Measurements from ENCODE around the gene CACNA1D. TPM values are rescaled to one million over a fixed set of nuclear protein-coding genes. Genes with fewer than 3 reads are reported as not detected.

Gene CACNA1D
- total RNA-seq, 3 donors from 2014 or later, result 0.96 to 50.3 (median 32.1) TPM

DNA sequence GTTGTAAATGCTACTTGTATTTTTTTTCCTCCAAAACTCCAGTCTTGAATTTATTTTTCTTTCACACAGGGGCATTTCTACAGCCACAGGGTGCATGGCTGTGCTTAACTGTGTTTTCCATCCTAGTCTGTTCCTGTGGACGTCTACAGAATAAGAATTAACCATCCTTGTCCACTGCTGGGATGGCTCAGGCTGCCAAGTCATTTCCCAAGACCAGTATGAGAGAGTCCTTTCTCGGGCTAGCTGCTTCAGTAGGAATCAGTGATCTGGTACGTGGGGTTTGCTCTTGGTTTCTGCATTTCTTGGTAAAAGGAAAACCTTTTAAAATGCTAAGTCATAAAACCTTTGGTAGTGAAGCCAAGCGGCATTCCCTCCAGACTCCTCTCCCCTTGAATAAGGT, 322.0 kb downstream of the CACNA1D start:
- no peak for TF ChIP-seq POLR2A (IDR thresholded peaks at IDR 0.05)
- TF ChIP-seq, protein P1, sequence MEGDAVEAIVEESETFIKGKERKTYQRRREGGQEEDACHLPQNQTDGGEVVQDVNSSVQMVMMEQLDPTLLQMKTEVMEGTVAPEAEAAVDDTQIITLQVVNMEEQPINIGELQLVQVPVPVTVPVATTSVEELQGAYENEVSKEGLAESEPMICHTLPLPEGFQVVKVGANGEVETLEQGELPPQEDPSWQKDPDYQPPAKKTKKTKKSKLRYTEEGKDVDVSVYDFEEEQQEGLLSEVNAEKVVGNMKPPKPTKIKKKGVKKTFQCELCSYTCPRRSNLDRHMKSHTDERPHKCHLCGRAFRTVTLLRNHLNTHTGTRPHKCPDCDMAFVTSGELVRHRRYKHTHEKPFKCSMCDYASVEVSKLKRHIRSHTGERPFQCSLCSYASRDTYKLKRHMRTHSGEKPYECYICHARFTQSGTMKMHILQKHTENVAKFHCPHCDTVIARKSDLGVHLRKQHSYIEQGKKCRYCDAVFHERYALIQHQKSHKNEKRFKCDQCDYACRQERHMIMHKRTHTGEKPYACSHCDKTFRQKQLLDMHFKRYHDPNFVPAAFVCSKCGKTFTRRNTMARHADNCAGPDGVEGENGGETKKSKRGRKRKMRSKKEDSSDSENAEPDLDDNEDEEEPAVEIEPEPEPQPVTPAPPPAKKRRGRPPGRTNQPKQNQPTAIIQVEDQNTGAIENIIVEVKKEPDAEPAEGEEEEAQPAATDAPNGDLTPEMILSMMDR (IDR thresholded peaks at IDR 0.05), result no peak
- TF ChIP-seq POLR2AphosphoS5 (IDR thresholded peaks at IDR 0.05), result no peak
- Histone ChIP-seq H3K36me3 (peaks cover 5% of the 10 kb centered on the region), H3K4me1 (no peaks in the 10 kb centered on the region), H3K27ac (no peak overlapping the region), H3K9me3 (no peaks in the 10 kb centered on the region), H3K4me3 (no peak overlapping the region), H3K27me3 (no peaks in the 10 kb centered on the region)
- intact Hi-C loops (cut with DNase I; ENCODE audit: low total_unique reads), result no loop called here
- DNase-seq (ENCODE audit: low spot score in 2 of 2), result no peak

DNA sequence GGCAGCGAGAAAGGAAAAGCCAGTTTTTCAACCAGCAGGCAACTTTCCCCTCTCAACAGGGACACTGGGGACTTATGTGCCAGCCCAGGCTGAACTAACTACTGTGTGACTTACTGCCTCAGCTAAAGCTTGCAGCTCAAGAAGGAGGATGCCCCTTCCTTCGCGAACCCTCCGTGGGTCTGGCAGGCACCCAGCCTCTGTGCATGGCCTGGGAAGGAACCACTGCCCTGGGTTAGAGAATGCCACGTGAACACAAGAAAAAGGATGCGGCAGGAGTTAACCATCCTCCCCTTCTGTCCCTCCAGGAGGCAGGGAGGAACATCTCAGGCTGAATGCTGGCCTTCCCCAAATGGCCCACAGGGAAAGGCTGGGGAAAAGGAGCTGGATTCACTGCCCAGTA, 322.8 kb downstream of the CACNA1D start:
- Histone ChIP-seq H3K4me3 (no peak overlapping the region), H3K9me3 (no peaks in the 10 kb centered on the region), H3K4me1 (no peaks in the 10 kb centered on the region), H3K36me3 (peaks cover 5% of the 10 kb centered on the region), H3K27ac (no peak overlapping the region), H3K27me3 (no peaks in the 10 kb centered on the region)
- TF ChIP-seq, protein P1 (IDR thresholded peaks at IDR 0.05), result no peak
- TF ChIP-seq POLR2A (IDR thresholded peaks at IDR 0.05) (no peak), POLR2AphosphoS5 (IDR thresholded peaks at IDR 0.05) (no peak)
- DNase-seq (ENCODE audit: low spot score in 2 of 2), result no peak
- intact Hi-C loops (cut with DNase I; ENCODE audit: low total_unique reads), result no loop called here

DNA sequence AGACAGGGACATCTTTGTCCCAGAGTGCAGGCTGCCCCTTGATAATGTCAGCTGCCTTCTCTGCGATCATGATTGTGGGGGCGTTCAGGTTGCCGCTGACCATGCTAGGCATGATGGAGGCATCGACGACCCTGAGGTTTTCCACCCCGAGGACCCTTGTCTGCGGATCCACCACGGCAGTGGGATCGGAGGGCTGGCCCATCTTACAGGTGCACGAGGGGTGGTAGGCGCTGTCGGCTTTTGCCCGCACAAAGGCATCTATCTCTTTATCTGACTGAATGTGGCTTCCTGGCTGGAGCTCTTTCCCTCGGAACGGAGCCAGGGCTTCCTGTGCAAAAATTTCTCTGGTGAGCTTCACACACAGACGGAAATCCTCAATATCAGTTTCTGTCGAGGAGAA, 323.4 kb downstream of the CACNA1D start:
- H3K36me3 ChIP-seq, result peaks cover 5% of the 10 kb centered on the region
- intact Hi-C loops (cut with DNase I; ENCODE audit: low total_unique reads), result no loop called here
- no peak for TF ChIP-seq POLR2AphosphoS5 (IDR thresholded peaks at IDR 0.05)
- TF ChIP-seq POLR2A (IDR thresholded peaks at IDR 0.05), result no peak
- TF ChIP-seq, protein P1 (IDR thresholded peaks at IDR 0.05), result no peak

DNA sequence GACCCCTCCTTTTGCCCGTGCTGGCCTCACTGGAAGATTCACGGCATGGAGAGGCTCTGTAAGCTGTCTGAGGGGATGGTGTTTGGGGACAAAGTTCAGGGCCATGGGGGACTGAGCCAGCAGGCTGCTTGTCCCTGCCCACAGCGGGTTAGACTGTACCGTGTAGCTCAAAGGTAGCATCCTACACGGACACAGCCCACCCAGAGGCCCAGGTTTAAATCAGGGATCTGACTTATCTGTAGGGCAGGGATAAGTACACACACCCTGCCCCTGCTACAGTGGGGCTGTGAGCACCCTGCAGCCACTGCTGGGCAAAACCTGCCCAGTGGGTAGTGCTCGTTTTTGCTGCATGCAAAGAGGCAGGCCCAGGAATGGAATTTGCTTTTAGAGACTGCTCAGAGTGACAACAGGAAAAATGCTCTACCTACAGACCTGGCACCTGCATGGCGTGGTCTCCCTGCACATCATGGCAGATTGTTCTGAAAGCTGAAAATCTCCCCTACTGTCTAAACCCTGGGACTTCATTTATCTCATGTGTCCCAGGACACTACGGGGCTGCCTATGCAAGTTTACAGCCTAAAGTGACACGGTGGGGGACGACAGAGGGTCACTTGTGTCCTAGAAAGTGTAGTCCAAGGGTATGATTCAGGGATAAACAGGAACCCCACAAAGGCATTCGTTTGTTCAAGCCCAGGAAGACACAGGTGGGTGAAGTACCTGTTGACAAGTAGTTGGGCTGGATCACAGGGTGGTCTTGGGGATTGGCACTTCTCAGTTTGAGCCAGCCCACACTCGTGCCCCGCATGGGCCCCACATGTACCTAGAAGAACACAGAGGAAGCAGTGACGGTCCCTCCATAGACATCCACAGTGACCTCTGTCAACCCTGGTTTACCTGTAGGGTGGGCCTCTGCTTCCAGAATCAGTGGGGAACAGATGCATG, 324.1 kb downstream of the CACNA1D start:
- H3K27ac ChIP-seq, result no peak overlapping the region
- peaks cover 5% of the 10 kb centered on the region for H3K36me3 ChIP-seq
- intact Hi-C loops (cut with DNase I; ENCODE audit: low total_unique reads), result no loop called here
- H3K27me3 ChIP-seq, result no peaks in the 10 kb centered on the region
- H3K4me3 ChIP-seq, result no peak overlapping the region
- H3K9me3 ChIP-seq, result no peaks in the 10 kb centered on the region
- no peak for DNase-seq (ENCODE audit: low spot score in 2 of 2)
- TF ChIP-seq, protein P1 (IDR thresholded peaks at IDR 0.05), result no peak
- TF ChIP-seq POLR2AphosphoS5 (IDR thresholded peaks at IDR 0.05) (no peak), POLR2A (IDR thresholded peaks at IDR 0.05) (no peak)
- no peaks in the 10 kb centered on the region for H3K4me1 ChIP-seq

More for the DNA sequence above, 323.4 kb downstream of the CACNA1D start:
- no peak for DNase-seq (ENCODE audit: low spot score in 2 of 2)
- no peaks in the 10 kb centered on the region for H3K9me3 ChIP-seq
- no peaks in the 10 kb centered on the region for H3K27me3 ChIP-seq
- no peak overlapping the region for H3K4me3 ChIP-seq
- H3K27ac ChIP-seq, result no peak overlapping the region
- no peaks in the 10 kb centered on the region for H3K4me1 ChIP-seq

DNA sequence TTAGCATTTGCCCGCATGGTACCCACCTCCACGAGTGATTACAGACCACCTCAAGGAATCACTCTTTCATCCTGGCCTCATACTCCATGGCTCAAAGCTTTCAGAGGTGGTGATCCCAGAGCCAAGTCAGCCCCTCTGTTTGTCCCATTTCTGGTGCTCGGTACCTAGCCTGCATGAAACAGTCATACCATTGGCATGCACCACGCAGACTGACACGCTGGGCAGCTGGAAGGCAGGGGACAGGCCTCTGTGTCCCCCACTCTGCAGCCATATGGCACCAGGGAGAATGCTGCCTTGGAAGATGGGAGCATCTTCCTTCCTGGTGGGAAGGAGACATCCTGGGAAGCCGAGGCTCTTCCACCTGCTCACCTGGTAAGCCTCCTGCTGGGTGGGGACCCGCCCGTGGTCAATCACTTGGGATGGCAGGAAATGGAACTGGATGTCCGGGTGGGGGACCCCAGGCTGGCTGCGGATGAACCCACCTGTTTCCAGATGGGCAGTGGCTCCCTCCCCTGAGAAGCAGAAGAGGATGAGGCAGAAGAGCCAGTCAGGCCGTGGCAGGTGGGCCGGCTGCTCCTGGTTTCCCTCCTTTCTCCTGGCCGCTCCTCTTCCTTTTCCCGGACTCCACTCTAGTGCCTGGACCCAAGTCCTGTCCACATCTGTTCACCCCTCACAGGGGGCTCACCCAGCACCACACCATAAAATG, 324.9 kb downstream of the CACNA1D start:
- H3K4me3 ChIP-seq, result no peak overlapping the region
- no peak for TF ChIP-seq POLR2A (IDR thresholded peaks at IDR 0.05)
- TF ChIP-seq POLR2AphosphoS5 (IDR thresholded peaks at IDR 0.05), result no peak
- TF ChIP-seq, protein P1 (IDR thresholded peaks at IDR 0.05), result no peak
- no peaks in the 10 kb centered on the region for H3K27me3 ChIP-seq
- H3K27ac ChIP-seq, result no peak overlapping the region
- peaks cover 5% of the 10 kb centered on the region for H3K36me3 ChIP-seq
- no peaks in the 10 kb centered on the region for H3K4me1 ChIP-seq
- H3K9me3 ChIP-seq, result no peaks in the 10 kb centered on the region
- intact Hi-C loops (cut with DNase I; ENCODE audit: low total_unique reads), result no loop called here
- no peak for DNase-seq (ENCODE audit: low spot score in 2 of 2)
